Pancreas (tissue), 10 donors: ENCODE results near the gene CPAMD8. TPM values are rescaled to one million over a fixed set of nuclear protein-coding genes. Genes with fewer than 3 reads are reported as not detected.

Experiments
- ATAC-seq, 4 donors: fragments of 200-7000 bp; cut with Tn5 transposase; one replicate each; pipeline versions ENCODE4 v1.8.0 to v1.9.1; 2020; ENCODE audit warnings: mild to moderate bottlenecking in 4 of 4, moderate library complexity in 4 of 4
- DNase-seq, 6 donors: peaks; one replicate each; pipeline ENCODE4 v3.0.0-alpha.2; 2020
- FAIRE-seq: peaks from 2 replicates; lab custom pipeline; 2012; peaks lifted over from hg19 to GRCh38; lab: Jason Lieb, UNC
- H3K27ac ChIP-seq, 4 donors: fragments of 200-600 bp; sonication (generic); 1 replicate in 3 of 4; 2 replicates in 1 of 4; pipeline versions ENCODE4 v1.5.0 to v1.8.0; 2020
- H3K27me3 ChIP-seq, 4 donors: fragments of 200-600 bp; one replicate each; pipeline ENCODE4 v1.8.0; 2021
- H3K36me3 ChIP-seq, 3 donors: fragments of 200-600 bp; sonication (generic) in 1 of 3; one replicate each; pipeline versions ENCODE4 v1.5.0 to v1.8.0; 2020 to 2021
- H3K4me1 ChIP-seq, 3 donors: fragments of 200-600 bp; one replicate each; pipeline ENCODE4 v1.8.0; 2021
- H3K4me3 ChIP-seq, 4 donors: fragments of 200-600 bp; sonication (generic) in 2 of 4; one replicate each; pipeline versions ENCODE4 v1.5.0 to v1.8.0; 2020 to 2021
- H3K9me3 ChIP-seq, 4 donors: fragments of 200-600 bp; one replicate each; pipeline ENCODE4 v1.8.0; 2021
- CTCF ChIP-seq, 4 donors: fragments of 200-600 bp; sonication (generic) in 3 of 4; IDR thresholded peaks; one replicate each; pipeline versions ENCODE4 v1.5.0 to v1.8.0; 2021; ENCODE audit warnings: antibody characterized with exemption in 4 of 4
- WGBS, 2 donors: extraction: QIAGEN DNeasy Blood & Tissue Kit; methylation state at CpG; one replicate each; pipeline ENCODE4 v1.1.7; 2013; 5-methylcytosine and 5-hydroxymethylcytosine counted together
- intact Hi-C, 3 donors: fragments of 100-400 bp; cut with DNase I; formaldehyde crosslinking; loops; one replicate each; pipeline versions ENCODE4 v1.11.1 to v1.14.2; 2022
- polyA plus RNA-seq, 2 donors: library from polyadenylated mRNA; stranded (reverse); fragments of 200-250 nt; gene quantifications; one replicate each; pipeline ENCODE4 v1.2.3, GENCODE V29; 2013
- total RNA-seq, 6 donors: library from RNA; stranded (reverse); fragmentation: NEBNext Ultra II Directional in 4 of 6; extraction: Animal tissue kit (Norgen Biotek cat#: 25700) in 4 of 6; gene quantifications; one replicate each; pipeline versions ENCODE4 v1.2.1 to v1.2.4, GENCODE V29; 2021 to 2023
- donor health status: healthy with polysubstance abuse.
- donor health status: DM: no; HTN: no; CAD: no; lungs with moderate emphysema.
- donor health status: DM: no; HTN: no; CAD: no.
- donor health status: control.
- donor health status: control.
- donor health status: Bipolar disorder and iron deficiency.
- donor health status: DM: yes; HTN: yes; CAD: no.
- donor health status: DM: no; HTN: no; CAD: no.
- donor health status: DM: no; HTN: no; CAD: no.
- donor health status: DM: yes; HTN: yes; CAD: no.

Gene CPAMD8
- total and polyA plus RNA-seq, 8 donors: 0.60 to 5.2 (median 1.2) TPM

- intact Hi-C loops: no loop called here
- Histone ChIP-seq H3K27ac (peak overlapping the region in 2 of 4 donors; percentile 33 to 48), H3K9me3 (no peaks in the 10 kb centered on the region), H3K36me3 (no peaks in the 10 kb centered on the region), H3K27me3 (no peaks in the 10 kb centered on the region), H3K4me1 (no peaks in the 10 kb centered on the region), H3K4me3 (peak overlapping the region; percentile 29 to 59 (median 42))
- peak; percentile 88 to 95 (median 91) for ATAC-seq
- DNase-seq: peak; percentile 91 to 98 (median 94)
- no peak for FAIRE-seq
- no peak for TF ChIP-seq CTCF (IDR thresholded peaks at IDR 0.05)
- WGBS, 2 donors: 1 to 2% methylated on average over 50 to 68 of the region's 68 CpGs
Measured at GRCh38 chr19:16897029-16897855, 129.4 kb downstream of the CPAMD8 start.

- WGBS, 2 donors: 1 to 3% methylated on average over 47 to 66 of the region's 66 CpGs
- no peak overlapping the region for H3K27ac ChIP-seq
- DNase-seq (peak in 5 of 6 donors; percentile 43 to 75 (median 62)), FAIRE-seq (no peak), ATAC-seq (no peak)
- H3K27me3 ChIP-seq: no peaks in the 10 kb centered on the region
- no peaks in the 10 kb centered on the region for H3K36me3 ChIP-seq
- TF ChIP-seq CTCF (IDR thresholded peaks at IDR 0.05): no peak
- intact Hi-C loops: no loop called here
- no peaks in the 10 kb centered on the region for H3K4me1 ChIP-seq
- no peaks in the 10 kb centered on the region for H3K9me3 ChIP-seq
- H3K4me3 ChIP-seq: peak overlapping the region; percentile 20 to 56 (median 34)
Measured at GRCh38 chr19:16896146-16897028, 130.2 kb downstream of the CPAMD8 start.

GRCh38 chr19:16895467-16896145 lies 131.0 kb downstream of the CPAMD8 start:
- Histone ChIP-seq H3K27me3 (no peaks in the 10 kb centered on the region), H3K4me3 (peak overlapping the region in 1 of 4 donors; percentile 56), H3K27ac (no peak overlapping the region), H3K4me1 (no peaks in the 10 kb centered on the region), H3K36me3 (no peaks in the 10 kb centered on the region), H3K9me3 (no peaks in the 10 kb centered on the region)
- no peak for FAIRE-seq
- ATAC-seq: no peak
- intact Hi-C loops: no loop called here
- peak in 1 of 6 donors; percentile 54 for DNase-seq
- WGBS, 2 donors: 45 to 46% methylated on average over 30 of the region's 30 CpGs
- TF ChIP-seq CTCF (IDR thresholded peaks at IDR 0.05): no peak

GRCh38 chr19:16894080-16894479 lies 132.5 kb downstream of the CPAMD8 start:
- FAIRE-seq (no peak), DNase-seq (no peak), ATAC-seq (no peak)
- no peaks in the 10 kb centered on the region for H3K4me1 ChIP-seq
- intact Hi-C loops: no loop called here
- H3K27ac ChIP-seq: no peak overlapping the region
- H3K36me3 ChIP-seq: no peaks in the 10 kb centered on the region
- 77 to 88% methylated on average over 7 of the region's 7 CpGs for WGBS, 2 donors
- no peak for TF ChIP-seq CTCF (IDR thresholded peaks at IDR 0.05)
- no peaks in the 10 kb centered on the region for H3K9me3 ChIP-seq
- H3K4me3 ChIP-seq: no peak overlapping the region
- no peaks in the 10 kb centered on the region for H3K27me3 ChIP-seq
